ENCODE measurements around the gene TRIB2.
A peak's percentile ranks its signal among the peaks of the same experiment; 100 is the strongest.

TRIB2 gene

GRCh38 chr2:12700989-12701388 lies 15.7 kb upstream of the TRIB2 start:
- DNase-seq (ENCODE audit: low read depth in 2 of 2), result no peak

DNA sequence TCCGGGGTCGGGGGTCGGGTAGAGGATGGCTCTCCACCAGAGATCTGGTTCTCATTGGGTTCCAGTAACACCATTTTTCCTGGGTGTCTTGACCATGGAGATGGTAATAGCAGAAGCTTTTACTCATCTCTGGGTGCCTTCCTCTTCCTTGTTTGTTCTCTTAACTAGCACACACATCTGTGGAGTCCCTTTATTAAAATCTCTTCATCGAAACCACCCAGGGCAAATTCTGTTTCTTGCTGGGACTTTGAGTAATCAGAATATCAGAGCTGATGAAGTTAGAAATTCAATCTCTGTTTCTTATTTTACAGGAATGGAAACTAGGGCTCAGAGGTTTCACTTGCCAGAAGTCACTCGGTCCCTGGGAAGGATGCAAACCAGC lies 15.0 kb upstream of the TRIB2 start:
- no peak for DNase-seq (ENCODE audit: low read depth in 2 of 2)

GRCh38 chr2:12702168-12703121 lies 14.3 kb upstream of the TRIB2 start:
- no peak for DNase-seq (ENCODE audit: low read depth in 2 of 2)

GRCh38 chr2:12704378-12704777 lies 12.4 kb upstream of the TRIB2 start:
- DNase-seq (ENCODE audit: low read depth in 2 of 2), result no peak

DNA sequence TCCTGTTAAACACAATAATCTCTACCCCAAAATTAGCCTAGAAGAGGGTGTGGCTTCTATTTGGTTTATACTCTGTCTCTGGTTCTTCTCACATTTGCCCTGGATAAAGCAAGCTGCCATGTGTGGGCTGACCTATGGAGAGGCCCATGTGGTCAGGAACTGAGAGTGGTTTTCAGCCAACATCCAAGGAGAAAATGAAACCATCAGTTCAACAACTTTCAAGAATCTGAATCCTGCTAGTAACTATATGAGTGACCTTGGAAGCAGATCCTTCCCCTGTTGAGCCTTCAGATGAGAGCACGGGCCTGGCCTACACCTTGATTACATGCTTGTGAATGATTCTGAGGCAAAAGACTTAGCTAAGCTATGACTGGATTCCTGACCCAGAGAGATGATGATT lies 11.5 kb upstream of the TRIB2 start:
- DNase-seq (ENCODE audit: low read depth in 2 of 2), result no peak

GRCh38 chr2:12705742-12706141 lies 11.0 kb upstream of the TRIB2 start:
- no peak for DNase-seq (ENCODE audit: low read depth in 2 of 2)

- no peak for DNase-seq (ENCODE audit: low read depth in 2 of 2)
These were observed 8.1 kb upstream of the TRIB2 start for GRCh38 chr2:12708508-12709206.

GRCh38 chr2:12709207-12709522 lies 7.6 kb upstream of the TRIB2 start:
- DNase-seq (ENCODE audit: low read depth in 2 of 2), result no peak

DNA sequence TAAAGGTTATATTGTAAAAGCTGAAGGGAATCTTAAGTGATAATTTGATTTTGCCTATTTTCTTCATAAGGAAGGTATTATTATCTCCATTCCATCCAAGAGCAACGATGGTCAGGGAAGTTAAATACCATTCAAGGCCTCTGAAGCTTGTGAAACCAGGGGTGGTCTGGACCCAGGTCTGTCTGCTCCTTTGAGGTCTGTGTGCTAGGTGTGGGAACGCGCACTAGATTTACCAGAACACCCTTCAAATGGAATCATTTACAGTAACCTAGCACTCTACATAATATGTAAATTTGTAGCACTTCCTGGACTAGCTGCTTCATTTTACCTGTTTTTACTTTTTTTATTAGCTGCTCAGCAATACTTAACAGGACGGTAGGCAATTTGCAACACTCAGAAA lies 6.4 kb upstream of the TRIB2 start:
- no peak for DNase-seq (ENCODE audit: low read depth in 2 of 2)

DNA sequence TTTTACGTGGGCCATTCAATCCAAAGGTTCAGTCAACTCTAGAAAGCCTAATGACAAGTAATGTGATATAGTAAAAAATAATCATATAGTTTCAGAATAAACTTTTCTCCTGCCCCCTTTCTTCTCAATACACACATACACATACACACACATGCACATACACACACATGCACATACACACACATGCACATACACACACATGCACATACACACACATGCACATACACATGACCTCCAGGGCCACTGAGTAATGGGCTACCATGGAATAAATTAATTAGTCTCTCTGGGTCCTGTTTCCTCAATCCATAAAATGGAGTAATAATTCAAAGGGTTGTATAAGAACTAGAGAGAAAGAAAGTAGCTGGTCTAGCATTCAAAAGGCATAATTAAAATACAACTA lies 5.4 kb upstream of the TRIB2 start:
- no peak for DNase-seq (ENCODE audit: low read depth in 2 of 2)

GRCh38 chr2:12712881-12713280 lies 3.9 kb upstream of the TRIB2 start:
- no peak for DNase-seq (ENCODE audit: low read depth in 2 of 2)

GRCh38 chr2:12714391-12715221 lies 2.1 kb upstream of the TRIB2 start:
- DNase-seq (ENCODE audit: low read depth in 2 of 2), result no peak

DNA sequence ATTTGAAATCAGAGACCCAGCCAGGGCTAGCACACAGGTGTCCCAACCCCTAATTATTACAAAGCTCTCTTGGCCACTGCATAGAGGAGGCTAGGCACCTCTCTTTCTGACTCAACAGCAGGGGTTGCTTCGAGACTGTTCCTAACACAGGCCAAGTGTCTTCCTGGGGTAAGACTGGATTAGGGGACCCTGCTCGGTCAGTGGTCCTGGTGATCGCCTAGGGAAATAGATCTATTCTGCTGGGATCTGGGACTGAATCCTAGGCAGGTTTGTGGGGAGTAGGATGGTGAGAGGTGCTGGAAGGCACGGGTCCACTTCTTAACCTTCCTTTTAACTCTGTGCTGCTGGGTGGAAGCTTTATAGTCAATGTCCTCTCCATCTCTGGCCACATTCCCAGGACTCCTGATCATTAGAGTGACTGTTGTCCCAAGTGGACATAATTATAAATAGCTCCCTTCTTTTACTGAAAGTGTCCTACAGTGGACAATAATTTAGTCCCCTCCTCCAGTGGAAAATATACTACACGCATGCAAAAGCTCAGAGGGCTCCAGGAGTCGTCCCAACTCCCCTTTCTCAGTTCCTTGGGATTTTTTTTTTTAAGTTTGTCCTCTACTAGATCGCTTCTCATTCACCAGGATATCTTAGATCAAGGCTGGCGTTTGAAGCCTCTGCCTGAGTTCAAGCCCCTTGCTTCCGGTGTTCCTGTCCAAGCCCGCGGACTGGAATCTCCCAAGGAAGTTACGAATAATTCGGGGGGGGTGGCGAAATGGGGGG lies 1.3 kb upstream of the TRIB2 start:
- DNase-seq (ENCODE audit: low read depth in 2 of 2), result no peak

DNA sequence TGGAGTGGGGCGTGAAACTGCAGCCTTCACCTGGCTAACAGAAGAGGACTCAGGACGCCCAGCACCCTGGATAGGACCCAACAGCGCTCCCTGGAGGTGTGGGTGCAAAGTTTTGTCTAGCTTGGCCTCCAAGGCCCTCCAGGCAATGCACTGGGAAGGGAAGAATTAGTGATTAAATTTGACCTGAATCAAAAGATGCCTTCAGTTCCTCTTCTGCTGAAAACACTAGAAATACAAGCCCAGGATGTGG lies 779 bp upstream of the TRIB2 start:
- DNase-seq (ENCODE audit: low read depth in 2 of 2), result peak; percentile 72 to 77

DNA sequence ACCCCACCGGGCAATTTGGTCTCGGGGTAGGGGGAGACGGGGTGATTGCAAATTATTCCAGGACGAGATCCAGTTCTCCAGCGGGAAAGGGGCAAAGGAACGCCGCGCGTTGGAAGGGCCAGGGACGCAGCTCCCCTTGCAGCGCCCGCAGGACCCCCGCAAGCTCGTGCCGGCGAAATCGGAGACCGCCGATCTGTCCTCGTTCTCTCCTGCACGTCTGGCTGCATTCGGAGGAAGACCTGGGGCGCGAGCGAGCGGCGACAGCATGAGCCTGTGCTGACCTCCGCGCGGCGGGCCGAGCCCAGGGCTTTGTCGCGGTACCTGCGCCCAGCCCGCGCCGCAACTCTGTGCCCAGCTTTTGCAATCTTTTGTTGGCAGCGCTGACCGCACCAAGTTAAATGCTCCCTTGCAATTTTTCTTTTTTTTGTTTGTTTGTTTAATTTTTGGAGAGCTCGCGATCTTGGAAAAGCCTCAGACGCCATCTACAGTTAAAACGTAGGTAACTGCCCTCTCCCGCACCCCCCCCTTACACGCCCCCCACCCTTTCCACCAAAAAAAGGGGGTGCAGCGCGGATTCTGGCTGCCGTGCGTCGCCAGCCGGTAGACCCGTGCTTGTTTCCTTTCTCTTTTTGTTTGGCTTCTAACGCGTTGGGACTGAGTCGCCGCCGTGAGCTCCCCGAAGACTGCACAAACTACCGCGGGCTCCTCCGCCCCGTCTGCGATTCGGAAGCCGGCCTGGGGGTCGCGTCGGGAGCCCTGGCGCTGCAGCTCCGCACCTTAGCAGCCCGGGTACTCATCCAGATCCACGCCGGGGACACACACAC lies 667 bp downstream of the TRIB2 start:
- peak in 1 of 2 donors; percentile 39 for DNase-seq (ENCODE audit: low read depth in 2 of 2)

DNA sequence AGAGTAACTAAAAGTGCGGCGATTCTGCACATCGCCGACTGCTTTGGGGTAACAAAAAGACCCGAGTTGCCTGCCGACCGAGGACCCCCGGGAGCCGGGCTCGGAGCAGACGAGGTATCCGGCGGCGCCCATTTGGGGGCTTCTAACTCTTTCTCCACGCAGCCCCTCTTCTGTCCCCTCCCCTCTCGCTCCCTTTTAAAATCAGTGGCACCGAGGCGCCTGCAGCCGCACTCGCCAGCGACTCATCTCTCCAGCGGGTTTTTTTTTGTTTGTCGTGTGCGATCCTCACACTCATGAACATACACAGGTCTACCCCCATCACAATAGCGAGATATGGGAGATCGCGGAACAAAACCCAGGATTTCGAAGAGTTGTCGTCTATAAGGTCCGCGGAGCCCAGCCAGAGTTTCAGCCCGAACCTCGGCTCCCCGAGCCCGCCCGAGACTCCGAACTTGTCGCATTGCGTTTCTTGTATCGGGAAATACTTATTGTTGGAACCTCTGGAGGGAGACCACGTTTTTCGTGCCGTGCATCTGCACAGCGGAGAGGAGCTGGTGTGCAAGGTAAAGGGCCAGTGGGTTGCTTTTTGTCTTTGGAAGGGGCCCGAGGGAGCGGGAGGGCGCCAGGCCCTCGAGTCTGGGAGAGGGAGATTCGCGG lies 1.4 kb downstream of the TRIB2 start:
- DNase-seq (ENCODE audit: low read depth in 2 of 2), result peak in 1 of 2 donors; percentile 12

- peak in 1 of 2 donors; percentile 37 for DNase-seq (ENCODE audit: low read depth in 2 of 2)
These were observed 2.1 kb downstream of the TRIB2 start for GRCh38 chr2:12718711-12719399.

DNA sequence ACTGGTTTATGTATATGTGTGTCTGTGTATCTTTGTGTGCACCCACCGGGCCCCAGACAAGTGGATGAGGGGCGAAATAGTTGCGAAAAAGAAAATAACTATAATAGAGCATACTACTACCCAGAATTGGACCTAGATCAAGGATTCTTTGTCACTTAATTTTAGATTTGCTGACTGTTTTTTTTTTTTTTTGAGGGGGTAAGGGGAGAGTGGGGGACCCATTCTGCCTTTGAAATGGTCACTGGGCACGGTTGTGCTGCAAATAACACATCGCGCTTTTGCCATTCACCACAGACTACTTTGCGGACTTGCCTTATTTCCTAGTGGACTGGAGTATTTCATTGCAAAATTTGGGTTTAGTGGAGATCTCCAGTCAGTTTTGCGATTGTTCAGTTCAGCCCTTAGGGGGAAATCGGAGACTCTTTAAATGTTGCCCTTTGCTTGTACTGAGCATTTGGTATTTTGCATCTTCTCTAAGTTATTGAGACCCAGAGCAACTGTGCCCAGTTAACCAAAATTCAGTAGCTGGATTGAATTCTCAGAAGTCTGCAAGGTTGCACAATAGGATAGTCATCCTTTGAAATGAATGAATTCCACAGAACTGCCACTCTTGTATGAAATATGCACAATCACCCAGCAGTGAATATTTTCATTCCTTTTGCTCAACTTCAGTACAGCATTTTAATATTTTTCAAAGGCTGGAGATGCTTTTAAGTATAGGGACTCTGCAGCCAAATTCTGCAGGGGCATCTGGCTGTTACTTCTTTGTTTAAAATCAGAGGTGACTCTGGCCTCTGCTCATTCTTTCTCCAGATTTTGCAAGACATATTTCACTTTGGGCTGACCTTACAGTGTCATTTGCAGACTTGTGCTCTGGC lies 2.9 kb downstream of the TRIB2 start:
- DNase-seq (ENCODE audit: low read depth in 2 of 2), result no peak

DNA sequence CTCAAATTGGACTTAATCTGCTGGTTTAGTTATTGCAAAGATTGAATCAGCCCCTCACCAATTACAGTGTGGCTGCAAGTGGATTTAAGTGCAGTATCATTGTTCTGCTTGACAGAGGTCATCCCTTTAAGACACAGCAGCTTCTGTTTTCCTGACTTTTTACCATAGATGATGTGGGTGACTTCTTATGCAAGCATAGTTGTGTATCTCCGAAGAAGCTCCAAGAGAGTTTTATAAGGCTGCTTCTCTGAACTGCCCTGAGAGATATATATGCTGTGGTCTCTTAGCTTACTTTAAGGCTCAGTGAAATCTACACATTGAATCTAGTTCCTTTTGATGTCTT lies 3.5 kb downstream of the TRIB2 start:
- no peak for DNase-seq (ENCODE audit: low read depth in 2 of 2)
